PFSK-1 (cell line): ENCODE results near the gene SERPINB1.

Experiments
- FOXP2 ChIP-seq: optimal IDR thresholded peaks from 2 replicates; pipeline ENCODE3; 2011; ENCODE audit warnings: borderline replicate concordance, control low read depth, inconsistent platforms; ENCODE audit not compliant: insufficient read depth; ENCODE audit errors: extremely low read length, extremely low read depth
- POLR2AphosphoS5 ChIP-seq: IDR thresholded peaks from 2 replicates; pipeline ENCODE4 v1.6.1; 2012; ENCODE audit warnings: low read depth, mild to moderate bottlenecking, control low read depth, low read length, moderate library complexity
- SIN3A ChIP-seq: IDR thresholded peaks from 2 replicates; pipeline ENCODE4 v1.6.1; 2012; ENCODE audit warnings: mild to moderate bottlenecking, low read length, moderate library complexity, borderline replicate concordance; ENCODE audit not compliant: insufficient read depth
- TAF1 ChIP-seq: IDR thresholded peaks from 2 replicates; pipeline ENCODE4 v1.6.1; 2012; ENCODE audit warnings: low read length, control low read depth, borderline replicate concordance; ENCODE audit not compliant: insufficient read depth
- TF ChIP-seq, protein P1 (sequence below), 2 experiments: IDR thresholded peaks; 2 replicates each; pipeline versions ENCODE4 v1.6.1 to v1.8.0; 2011 to 2012; ENCODE audit warnings: low read depth in 2 of 2, low read length in 2 of 2, control low read depth in 1 of 2, inconsistent platforms in 1 of 2, mild to moderate bottlenecking in 1 of 2, moderate library complexity in 1 of 2; ENCODE audit not compliant: insufficient read depth in 1 of 2

SERPINB1 gene

DNA sequence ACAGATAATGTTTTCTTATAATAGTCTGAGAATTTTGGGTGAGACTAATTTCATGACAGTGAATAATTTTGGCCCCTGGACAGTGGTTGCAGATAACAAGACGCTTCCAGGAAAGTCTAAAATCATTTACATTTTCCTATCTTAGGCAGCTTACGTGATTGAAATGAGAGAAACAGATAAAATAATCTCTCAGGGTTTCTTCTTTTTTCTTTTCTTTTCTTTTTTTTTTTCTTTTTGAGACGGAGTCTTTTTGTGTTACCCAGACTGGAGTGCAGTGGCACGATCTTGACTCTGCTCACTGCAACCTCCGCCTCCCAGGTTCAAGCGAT is 4.2 kb upstream of the SERPINB1 start:
- TF ChIP-seq POLR2AphosphoS5 (no peak), FOXP2 (no peak)

DNA sequence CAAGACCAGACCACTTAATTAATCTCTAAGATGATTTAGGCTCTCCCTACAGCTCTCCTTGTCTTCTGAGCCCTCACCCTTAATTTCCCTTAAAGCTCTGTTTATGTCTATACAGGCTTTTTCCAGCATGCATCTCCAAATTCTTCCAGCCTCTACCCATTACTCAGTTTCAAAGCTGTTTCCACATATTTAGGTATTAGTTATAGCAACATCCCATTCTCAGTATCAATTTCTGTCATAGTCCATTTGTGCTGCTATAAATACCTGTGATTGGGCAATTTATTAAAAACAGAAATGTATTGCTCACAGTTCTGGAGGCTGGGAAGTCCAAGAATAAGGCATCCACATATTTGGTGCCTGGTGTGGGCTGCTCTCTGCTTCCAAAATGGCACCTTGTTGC is 2.3 kb upstream of the SERPINB1 start:
- TF ChIP-seq, protein P1, sequence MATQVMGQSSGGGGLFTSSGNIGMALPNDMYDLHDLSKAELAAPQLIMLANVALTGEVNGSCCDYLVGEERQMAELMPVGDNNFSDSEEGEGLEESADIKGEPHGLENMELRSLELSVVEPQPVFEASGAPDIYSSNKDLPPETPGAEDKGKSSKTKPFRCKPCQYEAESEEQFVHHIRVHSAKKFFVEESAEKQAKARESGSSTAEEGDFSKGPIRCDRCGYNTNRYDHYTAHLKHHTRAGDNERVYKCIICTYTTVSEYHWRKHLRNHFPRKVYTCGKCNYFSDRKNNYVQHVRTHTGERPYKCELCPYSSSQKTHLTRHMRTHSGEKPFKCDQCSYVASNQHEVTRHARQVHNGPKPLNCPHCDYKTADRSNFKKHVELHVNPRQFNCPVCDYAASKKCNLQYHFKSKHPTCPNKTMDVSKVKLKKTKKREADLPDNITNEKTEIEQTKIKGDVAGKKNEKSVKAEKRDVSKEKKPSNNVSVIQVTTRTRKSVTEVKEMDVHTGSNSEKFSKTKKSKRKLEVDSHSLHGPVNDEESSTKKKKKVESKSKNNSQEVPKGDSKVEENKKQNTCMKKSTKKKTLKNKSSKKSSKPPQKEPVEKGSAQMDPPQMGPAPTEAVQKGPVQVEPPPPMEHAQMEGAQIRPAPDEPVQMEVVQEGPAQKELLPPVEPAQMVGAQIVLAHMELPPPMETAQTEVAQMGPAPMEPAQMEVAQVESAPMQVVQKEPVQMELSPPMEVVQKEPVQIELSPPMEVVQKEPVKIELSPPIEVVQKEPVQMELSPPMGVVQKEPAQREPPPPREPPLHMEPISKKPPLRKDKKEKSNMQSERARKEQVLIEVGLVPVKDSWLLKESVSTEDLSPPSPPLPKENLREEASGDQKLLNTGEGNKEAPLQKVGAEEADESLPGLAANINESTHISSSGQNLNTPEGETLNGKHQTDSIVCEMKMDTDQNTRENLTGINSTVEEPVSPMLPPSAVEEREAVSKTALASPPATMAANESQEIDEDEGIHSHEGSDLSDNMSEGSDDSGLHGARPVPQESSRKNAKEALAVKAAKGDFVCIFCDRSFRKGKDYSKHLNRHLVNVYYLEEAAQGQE (IDR thresholded peaks at IDR 0.05; ENCODE audit: insufficient read depth in 1 of 2, low read depth in 2 of 2, low read length in 2 of 2) = no peak
- TF ChIP-seq TAF1 = no peak
- no peak for TF ChIP-seq FOXP2
- no peak for TF ChIP-seq POLR2AphosphoS5
- TF ChIP-seq SIN3A = no peak

DNA sequence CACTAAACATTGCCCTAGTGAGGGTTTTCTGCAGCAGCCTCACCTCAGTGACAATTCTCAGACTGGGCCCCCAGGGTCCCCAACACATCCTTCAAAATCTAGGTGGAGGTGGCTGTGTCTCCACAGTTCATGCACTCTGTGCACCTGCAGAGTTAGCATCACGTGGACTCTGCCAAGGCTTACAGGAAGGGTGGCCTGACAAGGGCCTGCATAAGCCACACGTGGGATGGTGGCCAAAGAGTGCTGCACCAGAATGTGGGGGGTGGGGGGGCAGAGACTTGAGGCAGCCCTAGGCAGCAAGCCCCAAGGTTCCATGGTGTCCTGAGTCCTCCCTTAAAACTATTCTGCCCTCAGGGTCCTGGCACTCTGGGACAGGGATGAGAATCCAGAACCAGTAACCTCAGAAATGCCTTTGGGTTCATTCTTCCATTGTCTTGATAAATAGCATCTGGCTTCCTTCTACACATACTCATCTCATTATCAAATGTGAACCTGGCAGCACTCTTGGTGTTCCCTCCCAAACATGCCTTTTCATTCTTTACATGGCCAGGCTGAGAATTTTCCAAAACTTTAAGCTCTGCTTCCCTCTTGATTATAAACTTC is 1.6 kb upstream of the SERPINB1 start:
- no peak for TF ChIP-seq SIN3A
- TF ChIP-seq POLR2AphosphoS5 = no peak
- no peak for TF ChIP-seq TAF1
- no peak for TF ChIP-seq FOXP2
- TF ChIP-seq, protein P1 (IDR thresholded peaks at IDR 0.05; ENCODE audit: insufficient read depth in 1 of 2, low read depth in 2 of 2, low read length in 2 of 2) = no peak

DNA sequence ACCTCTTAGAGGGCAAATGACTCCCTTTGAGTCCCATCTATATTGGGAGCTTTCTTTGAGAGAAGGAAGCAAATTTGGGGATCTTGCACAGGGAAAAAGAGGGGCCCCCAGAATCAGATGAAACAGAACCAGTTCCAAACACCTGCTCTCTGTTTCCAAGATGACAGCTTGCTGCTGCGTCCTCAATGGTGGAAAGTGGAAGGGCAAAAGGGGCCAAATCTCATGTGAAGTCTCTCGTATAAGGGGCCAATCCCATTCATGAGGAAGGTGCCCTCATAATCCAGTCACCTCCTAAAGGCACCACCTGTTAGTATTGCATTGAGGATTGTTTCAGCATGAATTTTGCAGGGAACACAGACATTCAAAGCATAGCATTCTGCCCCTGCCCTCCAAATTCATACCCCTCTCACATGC is 483 bp upstream of the SERPINB1 start:
- TF ChIP-seq FOXP2 (no peak), SIN3A (no peak), POLR2AphosphoS5 (no peak), TAF1 (no peak)
- TF ChIP-seq, protein P1 (IDR thresholded peaks at IDR 0.05; ENCODE audit: insufficient read depth in 1 of 2, low read depth in 2 of 2, low read length in 2 of 2) = no peak

DNA sequence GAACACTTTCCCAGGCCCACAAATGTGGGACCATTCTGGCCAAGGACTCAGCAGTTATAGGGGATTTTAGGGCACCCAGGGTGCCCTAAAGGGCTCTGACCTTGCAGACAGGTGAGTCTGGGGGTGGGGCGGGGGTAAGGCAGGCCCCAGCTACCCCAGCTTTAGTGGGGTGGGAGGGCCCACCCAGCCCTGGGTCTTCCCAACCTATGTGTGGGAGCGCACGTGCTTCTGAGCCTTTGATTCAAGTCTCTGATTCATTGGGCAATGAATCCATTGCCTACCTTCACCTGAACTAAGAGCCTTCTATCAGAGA is 958 bp downstream of the SERPINB1 start:
- no peak for TF ChIP-seq POLR2AphosphoS5
- no peak for TF ChIP-seq TAF1
- TF ChIP-seq SIN3A = no peak
- TF ChIP-seq FOXP2 = no peak
- TF ChIP-seq, protein P1 (IDR thresholded peaks at IDR 0.05; ENCODE audit: insufficient read depth in 1 of 2, low read depth in 2 of 2, low read length in 2 of 2) = no peak
